GM19395 (cell line): Measurements from ENCODE around the gene GLRA1.
"Not testable (repeated sequence)": the region's sequence is repeated elsewhere in the genome, so short reads cannot be mapped to it uniquely, and the experiment has no call there.

Experiments
- ATAC-seq: cut with Tn5 transposase; IDR thresholded peaks from one replicate; pipeline ENCODE4 v1.9.1; 2021; ENCODE audit warnings: mild to moderate bottlenecking, moderate library complexity; ENCODE audit not compliant: unreplicated experiment

GLRA1 gene

GRCh38 chr5:151822141-151822540 is 102.5 kb downstream of the GLRA1 start:
- no peak for ATAC-seq

GRCh38 chr5:151820903-151821302 is 103.7 kb downstream of the GLRA1 start:
- ATAC-seq = no peak

- no peak for ATAC-seq
Measured at GRCh38 chr5:151820271-151820670, 104.4 kb downstream of the GLRA1 start.

- ATAC-seq = no peak
Measured at GRCh38 chr5:151819830-151820229, 104.8 kb downstream of the GLRA1 start.

- ATAC-seq = no peak
Measured at GRCh38 chr5:151815051-151815450, 109.6 kb downstream of the GLRA1 start.

GRCh38 chr5:151812757-151813309 is 111.8 kb downstream of the GLRA1 start:
- no peak for ATAC-seq

- ATAC-seq = no peak
Measured at GRCh38 chr5:151811593-151812321, 112.9 kb downstream of the GLRA1 start.

GRCh38 chr5:151810897-151811296 is 113.8 kb downstream of the GLRA1 start:
- ATAC-seq = no peak

GRCh38 chr5:151810449-151810848 is 114.2 kb downstream of the GLRA1 start:
- ATAC-seq = no peak

- ATAC-seq = no peak
Measured at GRCh38 chr5:151808451-151809169, 116.0 kb downstream of the GLRA1 start.

GRCh38 chr5:151805414-151806223 is 119.0 kb downstream of the GLRA1 start:
- no peak for ATAC-seq

- no peak for ATAC-seq
Measured at GRCh38 chr5:151800532-151800931, 124.1 kb downstream of the GLRA1 start.

- ATAC-seq = no peak
Measured at GRCh38 chr5:151799407-151799806, 125.2 kb downstream of the GLRA1 start.

- ATAC-seq = no peak
Measured at GRCh38 chr5:151798674-151799073, 126.0 kb downstream of the GLRA1 start.

- no peak for ATAC-seq
Measured at GRCh38 chr5:151795426-151795825, 129.2 kb downstream of the GLRA1 start.

GRCh38 chr5:151793358-151793757 is 131.3 kb downstream of the GLRA1 start:
- ATAC-seq = no peak

GRCh38 chr5:151787817-151788216 is 136.8 kb downstream of the GLRA1 start:
- no peak for ATAC-seq

- no peak for ATAC-seq
Measured at GRCh38 chr5:151786468-151786867, 138.2 kb downstream of the GLRA1 start.

- ATAC-seq = no peak
Measured at GRCh38 chr5:151784141-151784540, 140.5 kb downstream of the GLRA1 start.

- ATAC-seq = not testable (repeated sequence)
Measured at GRCh38 chr5:151783664-151784063, 141.0 kb downstream of the GLRA1 start.

GRCh38 chr5:151781201-151781600 is 143.4 kb downstream of the GLRA1 start:
- ATAC-seq = no peak
